ENCODE measurements around the gene PLXND1. TPM values are rescaled to one million over a fixed set of nuclear protein-coding genes. Genes with fewer than 3 reads are reported as not detected.
"Not testable (repeated sequence)": the region's sequence is repeated elsewhere in the genome, so short reads cannot be mapped to it uniquely, and the experiment has no call there.

Gene PLXND1
- total RNA-seq, 2 donors from 2014 or later: 47.7 to 135 TPM

DNA sequence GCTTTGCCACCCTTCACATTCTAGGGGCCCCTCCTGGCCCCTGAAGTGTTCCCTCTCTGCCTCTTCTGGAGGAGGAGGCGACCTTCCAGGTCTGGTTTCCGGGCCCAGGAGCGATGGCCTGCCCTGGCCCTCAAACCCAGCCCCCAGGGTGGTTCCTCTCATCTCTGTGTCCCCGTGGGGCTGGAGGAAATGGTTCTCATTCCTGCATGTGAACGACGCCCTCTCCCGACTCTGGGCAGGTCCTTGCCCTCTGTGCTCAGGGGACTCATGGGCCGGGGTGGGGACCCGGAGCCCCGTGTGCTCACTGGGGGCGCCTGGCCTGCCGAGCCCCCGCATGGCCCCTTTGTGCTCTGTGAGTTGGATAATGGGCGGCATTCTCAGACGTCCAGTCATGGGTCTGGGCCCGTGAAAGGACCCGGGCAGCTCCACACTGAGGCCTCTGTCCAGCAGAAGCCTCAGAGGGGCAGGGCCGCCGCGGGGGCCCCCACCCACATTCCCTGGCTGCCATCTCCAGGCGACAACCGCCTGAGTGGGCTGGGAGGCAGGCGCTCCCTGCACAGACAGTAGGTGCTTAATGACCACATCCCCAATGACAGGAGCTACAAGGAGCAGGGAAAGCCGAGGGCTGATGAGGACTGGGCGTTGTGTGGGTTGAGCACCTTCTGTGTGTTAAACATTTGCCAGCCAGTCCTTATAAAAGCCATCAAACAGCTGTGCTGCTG, 5.5 kb upstream of the PLXND1 start:
- WGBS, 2 donors: 62 to 71% methylated on average over 6 to 25 of the region's 25 CpGs
- peak; percentile 7 for ATAC-seq

DNA sequence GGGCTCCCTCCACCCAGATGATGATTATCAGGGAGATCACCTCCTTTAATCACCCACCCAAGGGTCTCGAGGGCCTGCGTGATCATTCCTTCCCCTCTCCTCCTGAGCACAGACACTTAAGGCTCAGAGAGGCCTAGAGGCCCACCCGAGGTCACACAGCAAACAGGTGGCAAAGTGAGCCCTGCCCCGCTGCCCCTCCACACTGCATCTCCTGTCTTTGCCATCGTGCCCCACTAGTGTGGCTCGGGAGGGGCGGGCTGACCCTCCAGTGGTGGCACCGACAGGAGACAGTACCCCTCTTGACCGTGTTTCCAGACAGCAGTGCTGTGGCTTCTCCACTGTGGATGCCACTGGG, 4.9 kb upstream of the PLXND1 start:
- TF ChIP-seq POLR2A (IDR thresholded peaks at IDR 0.05): no peak
- TF ChIP-seq, protein P1, sequence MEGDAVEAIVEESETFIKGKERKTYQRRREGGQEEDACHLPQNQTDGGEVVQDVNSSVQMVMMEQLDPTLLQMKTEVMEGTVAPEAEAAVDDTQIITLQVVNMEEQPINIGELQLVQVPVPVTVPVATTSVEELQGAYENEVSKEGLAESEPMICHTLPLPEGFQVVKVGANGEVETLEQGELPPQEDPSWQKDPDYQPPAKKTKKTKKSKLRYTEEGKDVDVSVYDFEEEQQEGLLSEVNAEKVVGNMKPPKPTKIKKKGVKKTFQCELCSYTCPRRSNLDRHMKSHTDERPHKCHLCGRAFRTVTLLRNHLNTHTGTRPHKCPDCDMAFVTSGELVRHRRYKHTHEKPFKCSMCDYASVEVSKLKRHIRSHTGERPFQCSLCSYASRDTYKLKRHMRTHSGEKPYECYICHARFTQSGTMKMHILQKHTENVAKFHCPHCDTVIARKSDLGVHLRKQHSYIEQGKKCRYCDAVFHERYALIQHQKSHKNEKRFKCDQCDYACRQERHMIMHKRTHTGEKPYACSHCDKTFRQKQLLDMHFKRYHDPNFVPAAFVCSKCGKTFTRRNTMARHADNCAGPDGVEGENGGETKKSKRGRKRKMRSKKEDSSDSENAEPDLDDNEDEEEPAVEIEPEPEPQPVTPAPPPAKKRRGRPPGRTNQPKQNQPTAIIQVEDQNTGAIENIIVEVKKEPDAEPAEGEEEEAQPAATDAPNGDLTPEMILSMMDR (IDR thresholded peaks at IDR 0.05): no peak
- H3K9me3 ChIP-seq: no peaks in the 10 kb centered on the region
- H3K4me3 ChIP-seq: no peak overlapping the region
- no peaks in the 10 kb centered on the region for H3K36me3 ChIP-seq (replicated peaks in 1 of 2; ENCODE audit: insufficient read depth in 1 of 2, low read depth in 2 of 2)
- no peaks in the 10 kb centered on the region for H3K27me3 ChIP-seq
- DNase-seq (no peak), ATAC-seq (no peak)
- peak overlapping the region in 1 of 4 donors; percentile 35 for H3K27ac ChIP-seq
- peaks cover 21% of the 10 kb centered on the region for H3K4me1 ChIP-seq
- intact Hi-C loops (cut with DNase I): loop anchor here (10.0 kb wide), 1 partner anchor 127 kb away; no protein-coding TSS in a partner anchor
- 76 to 79% methylated on average over 6 to 9 of the region's 9 CpGs for WGBS, 2 donors

More for the DNA sequence above, 5.5 kb upstream of the PLXND1 start:
- DNase-seq: no peak
- H3K4me3 ChIP-seq: no peak overlapping the region
- H3K36me3 ChIP-seq (replicated peaks in 1 of 2; ENCODE audit: insufficient read depth in 1 of 2, low read depth in 2 of 2): no peaks in the 10 kb centered on the region
- intact Hi-C loops (cut with DNase I): loop anchor here (10.0 kb wide), 1 partner anchor 127 kb away; no protein-coding TSS in a partner anchor
- H3K27ac ChIP-seq: peak overlapping the region in 1 of 4 donors; percentile 35
- H3K9me3 ChIP-seq: no peaks in the 10 kb centered on the region
- peaks cover 20% of the 10 kb centered on the region for H3K4me1 ChIP-seq
- H3K27me3 ChIP-seq: no peaks in the 10 kb centered on the region
- TF ChIP-seq, protein P1 (IDR thresholded peaks at IDR 0.05): no peak
- no peak for TF ChIP-seq POLR2A (IDR thresholded peaks at IDR 0.05)

DNA sequence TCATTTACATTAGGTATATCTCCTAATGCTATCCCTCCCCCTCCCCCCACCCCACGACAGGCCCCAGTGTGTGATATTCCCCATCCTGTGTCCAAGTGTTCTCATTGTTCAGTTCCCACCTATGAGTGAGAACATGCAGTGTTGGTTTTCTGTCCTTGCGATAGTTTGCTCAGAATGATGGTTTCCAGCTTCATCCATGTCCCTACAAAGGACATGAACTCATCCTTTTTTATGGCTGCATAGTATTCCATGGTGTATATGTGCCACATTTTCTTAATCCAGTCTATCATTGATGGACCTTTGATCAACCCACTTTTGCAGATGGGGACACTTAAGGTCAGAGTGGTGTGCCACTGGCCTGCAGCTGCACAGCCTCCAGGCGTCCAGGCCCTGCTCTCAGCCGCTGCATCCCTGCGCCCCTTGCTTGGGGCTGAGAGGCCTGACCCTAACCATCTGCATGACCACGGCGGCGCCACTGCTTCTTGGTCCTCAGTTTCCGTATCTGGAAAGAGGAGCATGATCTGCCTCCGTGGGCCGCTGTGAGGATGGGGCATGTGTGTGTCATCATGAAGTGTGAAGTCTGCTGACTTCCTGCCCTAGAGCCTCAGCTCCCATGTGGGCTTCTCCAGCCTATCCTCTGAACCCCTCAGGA, 4.4 kb upstream of the PLXND1 start:
- WGBS, 2 donors: 88 to 100% methylated on average over 10 to 11 of the region's 11 CpGs
- ATAC-seq; DNase-seq; H3K9me3 ChIP-seq; H3K27ac ChIP-seq; H3K4me3 ChIP-seq; H3K27me3 ChIP-seq; H3K36me3 ChIP-seq (replicated peaks in 1 of 2; ENCODE audit: insufficient read depth in 1 of 2, low read depth in 2 of 2): not testable (repeated sequence)
- peaks cover 25% of the 10 kb centered on the region for H3K4me1 ChIP-seq
- intact Hi-C loops (cut with DNase I): loop anchor here (10.0 kb wide), 1 partner anchor 126 kb away; no protein-coding TSS in a partner anchor

DNA sequence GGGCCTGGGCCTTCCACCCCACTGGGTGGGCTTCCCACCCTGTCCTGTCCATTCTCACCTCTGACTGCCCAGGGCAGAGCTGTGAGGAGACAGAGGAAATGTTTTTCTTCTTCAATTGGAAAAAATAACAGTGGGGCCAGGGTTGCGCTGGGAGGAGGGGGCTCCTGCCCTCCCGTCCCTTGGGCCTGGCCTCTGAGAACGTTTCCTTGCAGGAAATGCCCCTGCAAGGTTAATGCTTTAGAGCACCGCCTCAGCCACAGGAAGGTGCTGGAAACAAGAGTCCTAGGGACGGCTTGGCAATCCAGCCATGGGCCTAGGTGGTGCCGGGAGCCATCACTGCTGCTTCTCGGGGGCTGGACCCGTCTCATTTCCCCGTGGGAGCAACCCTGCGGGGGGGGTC, 3.8 kb upstream of the PLXND1 start:
- Histone ChIP-seq H3K36me3 (replicated peaks in 1 of 2; ENCODE audit: insufficient read depth in 1 of 2, low read depth in 2 of 2) (no peaks in the 10 kb centered on the region), H3K9me3 (no peaks in the 10 kb centered on the region), H3K4me1 (peaks cover 31% of the 10 kb centered on the region), H3K4me3 (no peak overlapping the region), H3K27me3 (no peaks in the 10 kb centered on the region), H3K27ac (peak overlapping the region in 1 of 4 donors; percentile 7)
- DNase-seq (no peak), ATAC-seq (no peak)
- WGBS, 2 donors: 52 to 53% methylated on average over 10 of the region's 10 CpGs
- intact Hi-C loops (cut with DNase I): loop anchor here (10.0 kb wide), 1 partner anchor 125 kb away; no protein-coding TSS in a partner anchor
- TF ChIP-seq POLR2A (IDR thresholded peaks at IDR 0.05): no peak
- TF ChIP-seq, protein P1 (IDR thresholded peaks at IDR 0.05): no peak

DNA sequence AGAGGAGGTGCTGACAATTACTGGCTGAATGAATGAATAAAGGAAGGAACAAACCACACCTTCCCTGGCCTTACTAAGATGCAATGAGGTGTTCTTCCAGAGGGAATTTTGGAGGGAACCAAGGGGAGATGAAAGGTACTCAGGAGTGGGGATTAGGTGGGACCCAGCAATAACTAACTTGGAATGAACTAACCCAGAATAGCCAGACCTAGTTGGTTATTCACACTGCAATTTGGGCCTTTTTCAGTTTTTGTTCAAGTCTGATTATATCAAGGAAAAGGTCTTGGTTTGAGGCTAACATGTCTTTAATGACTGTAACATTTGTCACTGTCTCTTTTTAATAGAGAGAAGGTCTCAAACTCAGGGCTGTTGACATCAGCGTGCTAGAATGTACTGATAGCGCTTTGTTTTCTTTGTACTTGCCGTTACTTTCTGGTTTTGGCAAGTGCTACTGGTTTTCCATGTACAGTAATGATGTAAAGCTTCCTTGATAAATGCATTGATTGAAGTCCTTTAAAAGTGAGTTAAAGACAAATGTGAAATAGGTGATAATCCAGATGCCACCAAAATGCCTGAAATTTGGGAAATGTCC, 3.2 kb upstream of the PLXND1 start:
- Histone ChIP-seq H3K36me3 (replicated peaks in 1 of 2; ENCODE audit: insufficient read depth in 1 of 2, low read depth in 2 of 2) (no peaks in the 10 kb centered on the region), H3K27ac (peak overlapping the region in 1 of 4 donors; percentile 7), H3K27me3 (no peaks in the 10 kb centered on the region), H3K4me3 (no peak overlapping the region), H3K4me1 (peaks cover 28% of the 10 kb centered on the region), H3K9me3 (no peaks in the 10 kb centered on the region)
- 16 to 19% methylated on average over 3 of the region's 3 CpGs for WGBS, 2 donors
- intact Hi-C loops (cut with DNase I): loop anchor here (10.0 kb wide), 1 partner anchor 125 kb away; no protein-coding TSS in a partner anchor
- DNase-seq (no peak), ATAC-seq (no peak)
- TF ChIP-seq POLR2A (IDR thresholded peaks at IDR 0.05): no peak
- TF ChIP-seq, protein P1 (IDR thresholded peaks at IDR 0.05): no peak

Measured in body of pancreas (tissue), 4 donors.